Measurements from ENCODE around the gene FANCI. TPM values are rescaled to one million over a fixed set of nuclear protein-coding genes. Genes with fewer than 3 reads are reported as not detected.

FANCI gene
- total and polyA plus RNA-seq, 2 of the 13 experiments (the other 11 are each of a cell fraction or from before 2014, with no cell fraction given): 15.7 to 68.8 TPM

DNA sequence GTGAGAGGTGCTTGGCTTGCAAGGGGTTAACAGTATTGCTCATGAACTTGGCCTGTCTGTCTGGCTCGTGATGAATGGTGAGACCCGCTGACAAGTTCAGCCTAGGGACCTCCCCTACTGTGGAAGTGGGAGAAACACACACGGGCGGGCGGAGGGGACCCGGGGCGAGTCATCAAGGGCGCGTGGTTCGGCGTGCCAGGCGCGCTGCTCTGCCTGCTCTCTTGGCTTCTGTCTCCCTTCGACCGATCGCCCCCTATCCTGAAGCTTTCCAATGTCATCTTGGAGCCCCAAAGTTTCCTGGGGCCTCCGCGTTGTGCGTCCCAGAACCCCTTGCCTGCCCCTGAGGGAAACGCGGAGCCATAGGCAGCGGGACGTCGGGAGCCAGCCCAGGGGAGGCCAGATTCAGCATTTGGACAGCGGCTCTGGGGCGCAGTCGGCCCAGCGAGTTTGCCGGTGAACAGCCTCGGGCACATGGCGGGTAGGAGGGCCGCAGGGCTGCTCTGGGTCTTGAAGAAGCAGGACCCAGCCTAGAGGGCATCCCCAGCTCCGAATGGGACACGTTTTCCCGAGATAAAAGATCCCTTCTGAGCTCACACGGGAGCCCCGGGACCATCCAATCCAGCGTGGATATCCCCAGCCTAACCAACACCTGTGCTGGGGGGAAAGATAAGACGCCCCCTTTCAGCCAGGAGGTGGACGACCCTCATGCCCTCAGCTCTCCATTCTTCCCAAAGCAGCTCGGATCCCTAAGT is 117.8 kb downstream of the FANCI start (continued):
- no peak for TF ChIP-seq PTBP1 (IDR thresholded peaks at IDR 0.05; ENCODE audit: low read depth, low read length, poor library complexity, severe bottlenecking)
- TF ChIP-seq, protein P1, sequence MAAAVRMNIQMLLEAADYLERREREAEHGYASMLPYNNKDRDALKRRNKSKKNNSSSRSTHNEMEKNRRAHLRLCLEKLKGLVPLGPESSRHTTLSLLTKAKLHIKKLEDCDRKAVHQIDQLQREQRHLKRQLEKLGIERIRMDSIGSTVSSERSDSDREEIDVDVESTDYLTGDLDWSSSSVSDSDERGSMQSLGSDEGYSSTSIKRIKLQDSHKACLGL (CRISPR knock-in tag; IDR thresholded peaks at IDR 0.05): peak; percentile 76
- peak; percentile 88; the same call in 1 of the 2 replicates for TF ChIP-seq ZNF557 (CRISPR knock-in tag; IDR thresholded peaks at IDR 0.05)
- peak; percentile 16; the same call in 1 of the 2 replicates for TF ChIP-seq RXRA (CRISPR knock-in tag; IDR thresholded peaks at IDR 0.05)
- TF ChIP-seq, protein P2, sequence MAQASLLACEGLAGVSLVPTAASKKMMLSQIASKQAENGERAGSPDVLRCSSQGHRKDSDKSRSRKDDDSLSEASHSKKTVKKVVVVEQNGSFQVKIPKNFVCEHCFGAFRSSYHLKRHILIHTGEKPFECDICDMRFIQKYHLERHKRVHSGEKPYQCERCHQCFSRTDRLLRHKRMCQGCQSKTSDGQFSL (CRISPR knock-in tag; IDR thresholded peaks at IDR 0.05): peak; percentile 24; the same call in 1 of the 2 replicates
- peak; percentile 72 for TF ChIP-seq XRCC5 (optimal IDR thresholded peaks at IDR 0.05; ENCODE audit: low read length)
- TF ChIP-seq ZNF441 (CRISPR knock-in tag; IDR thresholded peaks at IDR 0.05; ENCODE audit: borderline replicate concordance): peak; percentile 79; the same call in 1 of the 2 replicates
- peak; percentile 65; the same call in 1 of the 2 replicates for TF ChIP-seq NCOA2 (CRISPR knock-in tag; IDR thresholded peaks at IDR 0.05)
- TF ChIP-seq, protein P3, sequence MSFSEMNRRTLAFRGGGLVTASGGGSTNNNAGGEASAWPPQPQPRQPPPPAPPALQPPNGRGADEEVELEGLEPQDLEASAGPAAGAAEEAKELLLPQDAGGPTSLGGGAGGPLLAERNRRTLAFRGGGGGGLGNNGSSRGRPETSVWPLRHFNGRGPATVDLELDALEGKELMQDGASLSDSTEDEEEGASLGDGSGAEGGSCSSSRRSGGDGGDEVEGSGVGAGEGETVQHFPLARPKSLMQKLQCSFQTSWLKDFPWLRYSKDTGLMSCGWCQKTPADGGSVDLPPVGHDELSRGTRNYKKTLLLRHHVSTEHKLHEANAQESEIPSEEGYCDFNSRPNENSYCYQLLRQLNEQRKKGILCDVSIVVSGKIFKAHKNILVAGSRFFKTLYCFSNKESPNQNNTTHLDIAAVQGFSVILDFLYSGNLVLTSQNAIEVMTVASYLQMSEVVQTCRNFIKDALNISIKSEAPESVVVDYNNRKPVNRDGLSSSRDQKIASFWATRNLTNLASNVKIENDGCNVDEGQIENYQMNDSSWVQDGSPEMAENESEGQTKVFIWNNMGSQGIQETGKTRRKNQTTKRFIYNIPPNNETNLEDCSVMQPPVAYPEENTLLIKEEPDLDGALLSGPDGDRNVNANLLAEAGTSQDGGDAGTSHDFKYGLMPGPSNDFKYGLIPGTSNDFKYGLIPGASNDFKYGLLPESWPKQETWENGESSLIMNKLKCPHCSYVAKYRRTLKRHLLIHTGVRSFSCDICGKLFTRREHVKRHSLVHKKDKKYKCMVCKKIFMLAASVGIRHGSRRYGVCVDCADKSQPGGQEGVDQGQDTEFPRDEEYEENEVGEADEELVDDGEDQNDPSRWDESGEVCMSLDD (CRISPR knock-in tag; IDR thresholded peaks at IDR 0.05; ENCODE audit: borderline replicate concordance): peak; percentile 75; the same call in 1 of the 2 replicates
- TF ChIP-seq ZNF773 (CRISPR knock-in tag; IDR thresholded peaks at IDR 0.05; ENCODE audit: borderline replicate concordance): 0 out of 2 replicates have a peak, but pooled peaks have one; percentile 79
- TF ChIP-seq KMT2B (CRISPR knock-in tag; IDR thresholded peaks at IDR 0.05): 0 out of 2 replicates have a peak, but pooled peaks have one; percentile 48
- TF ChIP-seq SOX13 (IDR thresholded peaks at IDR 0.05): no peak
- peak in 1 of 2 experiments; percentile 41; a peak in 2 of 4 replicates for TF ChIP-seq SOX13 (CRISPR knock-in tag; conservative IDR thresholded peaks at IDR 0.05 in 1 of 2, IDR thresholded peaks at IDR 0.05 in 1 of 2)
- peak; percentile 88 for TF ChIP-seq SALL1 (CRISPR knock-in tag; IDR thresholded peaks at IDR 0.05)
- peak; percentile 50; the same call in 1 of the 2 replicates for TF ChIP-seq KDM2A (CRISPR knock-in tag; IDR thresholded peaks at IDR 0.05; ENCODE audit: borderline replicate concordance, low read depth)
- TF ChIP-seq, protein P4, sequence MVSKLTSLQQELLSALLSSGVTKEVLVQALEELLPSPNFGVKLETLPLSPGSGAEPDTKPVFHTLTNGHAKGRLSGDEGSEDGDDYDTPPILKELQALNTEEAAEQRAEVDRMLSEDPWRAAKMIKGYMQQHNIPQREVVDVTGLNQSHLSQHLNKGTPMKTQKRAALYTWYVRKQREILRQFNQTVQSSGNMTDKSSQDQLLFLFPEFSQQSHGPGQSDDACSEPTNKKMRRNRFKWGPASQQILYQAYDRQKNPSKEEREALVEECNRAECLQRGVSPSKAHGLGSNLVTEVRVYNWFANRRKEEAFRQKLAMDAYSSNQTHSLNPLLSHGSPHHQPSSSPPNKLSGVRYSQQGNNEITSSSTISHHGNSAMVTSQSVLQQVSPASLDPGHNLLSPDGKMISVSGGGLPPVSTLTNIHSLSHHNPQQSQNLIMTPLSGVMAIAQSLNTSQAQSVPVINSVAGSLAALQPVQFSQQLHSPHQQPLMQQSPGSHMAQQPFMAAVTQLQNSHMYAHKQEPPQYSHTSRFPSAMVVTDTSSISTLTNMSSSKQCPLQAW (CRISPR knock-in tag; IDR thresholded peaks at IDR 0.05): no peak
- TF ChIP-seq TEAD3 (CRISPR knock-in tag; optimal IDR thresholded peaks at IDR 0.05; ENCODE audit: borderline replicate concordance): peak; percentile 42
- TF ChIP-seq, protein P5, sequence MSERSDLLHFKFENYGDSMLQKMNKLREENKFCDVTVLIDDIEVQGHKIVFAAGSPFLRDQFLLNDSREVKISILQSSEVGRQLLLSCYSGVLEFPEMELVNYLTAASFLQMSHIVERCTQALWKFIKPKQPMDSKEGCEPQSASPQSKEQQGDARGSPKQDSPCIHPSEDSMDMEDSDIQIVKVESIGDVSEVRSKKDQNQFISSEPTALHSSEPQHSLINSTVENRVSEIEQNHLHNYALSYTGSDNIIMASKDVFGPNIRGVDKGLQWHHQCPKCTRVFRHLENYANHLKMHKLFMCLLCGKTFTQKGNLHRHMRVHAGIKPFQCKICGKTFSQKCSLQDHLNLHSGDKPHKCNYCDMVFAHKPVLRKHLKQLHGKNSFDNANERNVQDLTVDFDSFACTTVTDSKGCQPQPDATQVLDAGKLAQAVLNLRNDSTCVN (CRISPR knock-in tag; IDR thresholded peaks at IDR 0.05; ENCODE audit: borderline replicate concordance): peak; percentile 89
- TF ChIP-seq, protein P6, sequence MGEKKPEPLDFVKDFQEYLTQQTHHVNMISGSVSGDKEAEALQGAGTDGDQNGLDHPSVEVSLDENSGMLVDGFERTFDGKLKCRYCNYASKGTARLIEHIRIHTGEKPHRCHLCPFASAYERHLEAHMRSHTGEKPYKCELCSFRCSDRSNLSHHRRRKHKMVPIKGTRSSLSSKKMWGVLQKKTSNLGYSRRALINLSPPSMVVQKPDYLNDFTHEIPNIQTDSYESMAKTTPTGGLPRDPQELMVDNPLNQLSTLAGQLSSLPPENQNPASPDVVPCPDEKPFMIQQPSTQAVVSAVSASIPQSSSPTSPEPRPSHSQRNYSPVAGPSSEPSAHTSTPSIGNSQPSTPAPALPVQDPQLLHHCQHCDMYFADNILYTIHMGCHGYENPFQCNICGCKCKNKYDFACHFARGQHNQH (CRISPR knock-in tag; IDR thresholded peaks at IDR 0.05): peak; percentile 67; the same call in 1 of the 2 replicates
- TF ChIP-seq ZNF83 (CRISPR knock-in tag; IDR thresholded peaks at IDR 0.05; ENCODE audit: borderline replicate concordance): no peak

Measured in HepG2 (cell line).